Activated T-helper 1 cell treated with Interleukin-2 at 50 U/mL for 16 hours (primary cell): ENCODE data around the gene TSPAN8.
"Not testable (repeated sequence)": the region's sequence is repeated elsewhere in the genome, so short reads cannot be mapped to it uniquely, and the experiment has no call there.

ENCODE experiments used
- DNase-seq: peaks from one replicate; pipeline ENCODE4 v3.0.0-alpha.2; 2020; ENCODE audit warnings: low read depth

The TSPAN8 gene

DNA sequence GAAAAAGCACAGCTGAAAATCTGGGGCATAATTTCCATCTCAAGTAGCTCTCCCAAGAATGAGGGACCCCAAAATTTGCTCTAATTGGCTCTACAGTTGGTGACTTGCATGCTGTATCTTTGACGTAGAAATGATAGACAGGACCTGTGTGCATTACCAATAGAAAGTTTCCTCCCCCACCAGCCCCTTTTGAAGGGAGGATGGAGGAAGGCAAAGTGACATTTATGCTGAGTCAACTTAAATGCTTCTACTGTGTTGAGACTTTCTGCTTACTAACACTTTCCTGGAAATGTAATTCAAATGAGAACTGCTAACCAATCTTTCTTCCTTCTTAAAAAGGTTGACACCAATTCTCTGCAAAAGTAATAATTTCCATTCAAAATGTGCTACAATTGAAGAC is 31.9 kb downstream of the TSPAN8 start:
- DNase-seq = no peak

GRCh38 chr12:71125515-71125914 is 32.3 kb downstream of the TSPAN8 start:
- DNase-seq = no peak

GRCh38 chr12:71124835-71125460 is 32.9 kb downstream of the TSPAN8 start:
- no peak for DNase-seq

DNA sequence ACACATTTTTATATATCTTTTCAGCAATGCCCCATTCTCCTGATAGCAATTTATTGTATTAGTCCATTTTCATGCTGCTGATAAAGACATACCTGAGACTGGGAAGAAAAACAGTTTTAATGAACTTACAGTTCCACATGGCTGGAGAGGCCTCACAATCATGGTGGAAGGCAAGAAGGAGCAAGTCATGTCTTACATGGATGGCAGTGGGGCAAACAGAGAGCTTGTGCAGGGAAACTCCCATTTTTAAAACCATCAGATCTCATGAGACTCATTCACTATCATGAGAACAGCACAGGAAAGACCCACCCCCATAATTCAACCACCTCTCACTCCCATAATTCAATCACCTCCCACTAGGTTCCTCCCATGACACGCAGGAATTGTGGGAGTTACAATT is 44.7 kb downstream of the TSPAN8 start:
- DNase-seq = not testable (repeated sequence)

GRCh38 chr12:71109834-71110233 is 48.0 kb downstream of the TSPAN8 start:
- no peak for DNase-seq

DNA sequence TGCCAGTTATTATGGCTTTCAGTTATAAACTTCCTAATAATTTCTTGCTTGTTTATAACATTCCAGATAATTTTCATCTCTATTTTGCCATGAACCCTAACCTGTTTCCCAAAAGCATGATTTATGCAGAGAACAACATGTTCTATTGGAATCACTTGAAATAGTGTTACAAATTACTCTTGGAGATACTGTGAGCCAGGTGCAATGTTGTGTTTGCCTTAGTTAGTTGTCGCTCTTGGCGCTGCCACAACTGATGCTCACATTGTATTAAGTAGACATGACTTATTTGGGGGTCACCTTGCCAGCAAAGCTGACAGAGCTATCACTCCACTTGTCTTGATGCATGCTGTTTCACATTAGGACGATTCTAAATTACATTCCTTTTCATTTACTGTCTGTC is 49.4 kb downstream of the TSPAN8 start:
- no peak for DNase-seq

DNA sequence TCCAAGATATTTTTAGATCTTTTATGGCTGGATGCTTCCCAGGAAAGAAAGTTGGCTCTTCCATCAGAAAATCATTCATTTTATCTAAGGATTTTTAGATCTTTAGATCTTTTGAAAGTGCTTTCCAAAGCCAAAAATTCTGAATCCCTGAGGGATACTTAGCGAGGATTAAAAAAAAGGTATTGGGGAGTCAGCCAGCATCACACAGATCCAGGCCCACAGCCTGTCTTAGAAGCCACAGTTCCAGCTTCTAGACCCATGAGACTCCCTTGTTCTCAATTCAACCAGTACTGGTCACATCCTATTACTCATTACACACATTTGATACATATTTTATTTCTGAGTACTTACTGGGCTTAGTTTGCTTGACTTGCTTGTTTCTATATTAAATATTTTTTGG is 49.9 kb downstream of the TSPAN8 start:
- no peak for DNase-seq

DNA sequence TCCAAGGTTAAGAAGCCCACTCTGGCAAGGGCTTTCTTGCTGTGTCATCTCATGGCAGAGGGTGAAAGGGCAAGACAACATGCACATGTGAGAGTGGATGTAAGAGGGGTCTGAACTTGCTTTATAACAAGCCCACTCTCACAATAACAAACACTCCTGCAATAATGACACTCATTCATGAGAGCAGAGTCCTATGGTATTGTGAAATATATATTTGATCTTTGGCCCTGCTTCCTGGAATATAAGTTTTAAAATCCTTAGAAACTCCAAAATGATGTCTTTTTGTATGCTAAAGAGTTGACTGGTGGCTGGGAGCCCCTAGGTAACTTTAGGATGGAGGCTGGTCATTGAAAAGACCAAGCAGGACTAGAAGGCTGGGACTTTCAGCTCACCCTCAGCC is 51.8 kb downstream of the TSPAN8 start:
- no peak for DNase-seq

DNA sequence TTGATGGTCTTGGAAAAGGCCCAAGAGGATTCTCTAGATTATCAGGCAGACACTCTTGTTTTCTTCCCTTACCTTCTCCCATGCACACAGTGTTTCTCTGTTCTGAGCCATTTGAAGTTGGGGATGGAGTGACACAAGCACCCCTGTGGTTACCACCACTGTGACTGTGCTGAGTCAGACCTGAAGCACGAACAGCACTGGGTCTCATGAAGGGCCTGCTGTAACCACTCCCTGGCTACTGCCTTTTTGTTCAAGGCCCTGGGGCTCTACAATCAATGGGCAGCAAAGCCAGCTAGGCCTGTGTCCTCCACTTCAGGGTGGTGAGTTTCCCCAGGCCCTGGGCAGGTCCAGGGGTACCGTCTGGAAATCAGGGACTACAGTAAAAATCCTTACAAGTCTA is 65.5 kb downstream of the TSPAN8 start:
- no peak for DNase-seq

GRCh38 chr12:71090971-71091370 is 66.8 kb downstream of the TSPAN8 start:
- no peak for DNase-seq

GRCh38 chr12:71085575-71085974 is 72.2 kb downstream of the TSPAN8 start:
- no peak for DNase-seq

- DNase-seq = no peak
Observed at GRCh38 chr12:71075743-71076142, 82.1 kb downstream of the TSPAN8 start.
